ENCODE measurements around the gene NOL7. TPM values are rescaled to one million over a fixed set of nuclear protein-coding genes. Genes with fewer than 3 reads are reported as not detected.

NOL7 gene
- polyA plus RNA-seq, 3 donors = 22.7 to 58.5 (median 56.9) TPM

DNA sequence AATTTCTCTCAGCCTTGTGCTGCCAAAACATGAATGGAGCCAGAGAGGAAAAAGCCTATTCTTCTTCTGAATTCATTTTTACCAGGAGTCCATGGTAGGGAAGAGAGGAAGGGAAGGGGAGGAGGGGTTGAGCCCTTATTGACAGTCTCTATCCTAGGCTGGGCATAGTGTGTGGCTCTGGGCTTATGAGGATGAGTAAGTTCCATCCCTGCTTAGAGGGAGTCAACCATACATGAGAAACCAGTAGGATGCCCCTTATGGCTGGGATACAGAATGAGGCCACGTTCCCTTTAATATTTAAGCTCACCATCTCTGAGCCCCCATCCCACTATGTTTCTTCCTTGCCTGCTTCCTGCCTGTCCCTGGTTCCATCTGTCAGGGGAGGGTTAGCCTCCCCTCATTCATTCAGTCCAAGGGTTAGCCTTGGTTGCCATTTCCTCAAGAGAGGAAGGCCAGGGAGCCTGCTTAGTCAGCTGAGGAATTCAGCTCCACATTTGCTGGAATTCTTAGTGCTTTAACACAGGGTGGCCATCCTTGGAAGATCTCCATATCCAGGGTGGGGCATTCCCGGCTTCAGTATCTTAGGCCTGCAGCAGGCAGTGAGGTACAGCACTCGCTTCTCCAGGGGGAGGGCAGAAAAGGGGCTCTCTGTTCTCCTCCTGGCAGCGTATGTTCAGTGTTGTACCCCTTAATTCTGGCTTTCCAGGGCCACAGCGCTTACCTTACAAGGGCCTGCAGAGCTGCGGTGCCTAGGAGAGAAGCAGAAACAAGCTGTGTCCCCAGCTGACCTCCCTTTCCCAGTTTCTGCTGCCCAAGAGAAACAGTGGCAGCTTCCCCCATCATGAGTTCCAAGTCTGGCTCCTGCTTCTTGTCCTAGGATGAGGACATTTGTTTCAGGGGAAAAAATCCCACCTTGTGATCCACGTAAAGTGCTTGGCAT is 28.3 kb upstream of the NOL7 start:
- Mint-ChIP-seq H3K4me3 (no peak overlapping the region), H3K27me3 (ENCODE audit: low read depth in 3 of 3) (peaks cover 0 to 2% (median 1%) of the 10 kb centered on the region in 3 donors), H3K27ac (peak overlapping the region in 1 of 7 donors; percentile 7), H3K9me3 (no peaks in the 10 kb centered on the region), H3K36me3 (peaks cover 43 to 45% of the 10 kb centered on the region in 2 donors), H3K4me1 (peaks cover 2% of the 10 kb centered on the region)
- no peaks in the 10 kb centered on the region for H3K27me3 ChIP-seq (ENCODE audit: control insufficient read depth in 2 of 2, insufficient read depth in 2 of 2, low read length in 2 of 2)
- H3K4me2 ChIP-seq (replicated peaks; ENCODE audit: extremely low read depth, low read length, poor library complexity, severe bottlenecking) = no peak overlapping the region
- TF ChIP-seq, protein P1, sequence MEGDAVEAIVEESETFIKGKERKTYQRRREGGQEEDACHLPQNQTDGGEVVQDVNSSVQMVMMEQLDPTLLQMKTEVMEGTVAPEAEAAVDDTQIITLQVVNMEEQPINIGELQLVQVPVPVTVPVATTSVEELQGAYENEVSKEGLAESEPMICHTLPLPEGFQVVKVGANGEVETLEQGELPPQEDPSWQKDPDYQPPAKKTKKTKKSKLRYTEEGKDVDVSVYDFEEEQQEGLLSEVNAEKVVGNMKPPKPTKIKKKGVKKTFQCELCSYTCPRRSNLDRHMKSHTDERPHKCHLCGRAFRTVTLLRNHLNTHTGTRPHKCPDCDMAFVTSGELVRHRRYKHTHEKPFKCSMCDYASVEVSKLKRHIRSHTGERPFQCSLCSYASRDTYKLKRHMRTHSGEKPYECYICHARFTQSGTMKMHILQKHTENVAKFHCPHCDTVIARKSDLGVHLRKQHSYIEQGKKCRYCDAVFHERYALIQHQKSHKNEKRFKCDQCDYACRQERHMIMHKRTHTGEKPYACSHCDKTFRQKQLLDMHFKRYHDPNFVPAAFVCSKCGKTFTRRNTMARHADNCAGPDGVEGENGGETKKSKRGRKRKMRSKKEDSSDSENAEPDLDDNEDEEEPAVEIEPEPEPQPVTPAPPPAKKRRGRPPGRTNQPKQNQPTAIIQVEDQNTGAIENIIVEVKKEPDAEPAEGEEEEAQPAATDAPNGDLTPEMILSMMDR (IDR thresholded peaks at IDR 0.05) = no peak
- no peak overlapping the region for H2AFZ ChIP-seq (ENCODE audit: insufficient read depth, low read depth, low read length, poor library complexity, severe bottlenecking)
- peaks cover 2% of the 10 kb centered on the region in 2 donors for H3K4me1 ChIP-seq (ENCODE audit: control insufficient read depth in 1 of 2, insufficient read depth in 2 of 2, low read length in 2 of 2)
- no peak overlapping the region for H3K4me3 ChIP-seq (replicated peaks in 1 of 3; ENCODE audit: low read depth in 2 of 3, low read length in 3 of 3)
- no peaks in the 10 kb centered on the region for H3K9me3 ChIP-seq (replicated peaks in 1 of 2; ENCODE audit: control insufficient read depth in 1 of 2, insufficient read depth in 1 of 2, low read length in 2 of 2)
- no peaks in the 10 kb centered on the region for H3K79me2 ChIP-seq (ENCODE audit: insufficient read depth, low read length)
- 98% methylated on average over 5 of the region's 7 CpGs for WGBS (ENCODE audit: insufficient coverage)
- intact Hi-C loops (cut with micrococcal nuclease) = no loop called here
- H3K36me3 ChIP-seq (replicated peaks in 1 of 2; ENCODE audit: control insufficient read depth in 1 of 2, insufficient read depth in 2 of 2, low read length in 2 of 2) = peaks cover 15 to 39% of the 10 kb centered on the region in 2 donors
- no peak for DNase-seq
- no peaks in the 10 kb centered on the region for H4K20me1 ChIP-seq (ENCODE audit: insufficient read depth, low read length)
- H3K27ac ChIP-seq (ENCODE audit: low read depth in 1 of 2, low read length in 2 of 2) = no peak overlapping the region
- no peak overlapping the region for H3K9ac ChIP-seq (ENCODE audit: insufficient read depth, low read length, poor library complexity, severe bottlenecking)

DNA sequence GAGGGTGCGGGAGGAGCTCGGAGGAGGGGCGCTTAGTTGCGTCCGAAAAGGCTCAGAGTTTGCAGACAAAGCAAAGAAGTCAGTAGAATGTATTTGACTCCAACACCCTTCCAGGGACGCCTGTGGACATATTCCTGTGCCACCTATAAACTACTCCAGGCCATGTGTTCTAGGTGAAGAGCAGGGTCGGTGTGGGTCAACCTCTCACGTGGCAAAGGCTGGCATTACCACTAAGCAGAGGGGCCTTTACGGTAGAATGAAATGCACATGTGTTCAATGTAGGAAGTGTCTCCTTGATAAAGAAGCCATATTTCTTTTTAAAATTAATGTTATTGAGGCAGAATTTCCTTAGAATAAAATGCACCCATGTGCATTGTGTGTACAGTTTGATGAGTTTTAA is 25.3 kb upstream of the NOL7 start:
- no peaks in the 10 kb centered on the region for H3K9me3 ChIP-seq (replicated peaks in 1 of 2; ENCODE audit: control insufficient read depth in 1 of 2, insufficient read depth in 1 of 2, low read length in 2 of 2)
- no peaks in the 10 kb centered on the region for H3K79me2 ChIP-seq (ENCODE audit: insufficient read depth, low read length)
- H4K20me1 ChIP-seq (ENCODE audit: insufficient read depth, low read length) = no peaks in the 10 kb centered on the region
- H3K9ac ChIP-seq (ENCODE audit: insufficient read depth, low read length, poor library complexity, severe bottlenecking) = no peak overlapping the region
- no peak overlapping the region for H3K4me3 ChIP-seq (replicated peaks in 1 of 3; ENCODE audit: low read depth in 2 of 3, low read length in 3 of 3)
- no peak for DNase-seq
- Mint-ChIP-seq H3K36me3 (peaks cover 50 to 51% of the 10 kb centered on the region in 2 donors), H3K4me1 (no peaks in the 10 kb centered on the region), H3K27me3 (ENCODE audit: low read depth in 3 of 3) (peaks cover 0 to 2% (median 1%) of the 10 kb centered on the region in 3 donors), H3K9me3 (no peaks in the 10 kb centered on the region), H3K4me3 (no peak overlapping the region), H3K27ac (no peak overlapping the region)
- H3K4me1 ChIP-seq (ENCODE audit: control insufficient read depth in 1 of 2, insufficient read depth in 2 of 2, low read length in 2 of 2) = no peaks in the 10 kb centered on the region
- no peak overlapping the region for H3K4me2 ChIP-seq (replicated peaks; ENCODE audit: extremely low read depth, low read length, poor library complexity, severe bottlenecking)
- no peaks in the 10 kb centered on the region for H3K27me3 ChIP-seq (ENCODE audit: control insufficient read depth in 2 of 2, insufficient read depth in 2 of 2, low read length in 2 of 2)
- H3K36me3 ChIP-seq (replicated peaks in 1 of 2; ENCODE audit: control insufficient read depth in 1 of 2, insufficient read depth in 2 of 2, low read length in 2 of 2) = peaks cover 26 to 55% of the 10 kb centered on the region in 2 donors
- no peak overlapping the region for H3K27ac ChIP-seq (ENCODE audit: low read depth in 1 of 2, low read length in 2 of 2)
- TF ChIP-seq, protein P1 (IDR thresholded peaks at IDR 0.05) = no peak
- no CpG with 5 or more reads among the region's 9 CpGs for WGBS (ENCODE audit: insufficient coverage)
- no peak overlapping the region for H2AFZ ChIP-seq (ENCODE audit: insufficient read depth, low read depth, low read length, poor library complexity, severe bottlenecking)
- intact Hi-C loops (cut with micrococcal nuclease) = no loop called here

All from CD14-positive monocyte (primary cell).